ENCODE results near the gene CDH13. TPM values are rescaled to one million over a fixed set of nuclear protein-coding genes. Genes with fewer than 3 reads are reported as not detected.

The CDH13 gene
- total RNA-seq, 4 donors from 2014 or later = 12.5 to 35.9 (median 22.1) TPM

DNA sequence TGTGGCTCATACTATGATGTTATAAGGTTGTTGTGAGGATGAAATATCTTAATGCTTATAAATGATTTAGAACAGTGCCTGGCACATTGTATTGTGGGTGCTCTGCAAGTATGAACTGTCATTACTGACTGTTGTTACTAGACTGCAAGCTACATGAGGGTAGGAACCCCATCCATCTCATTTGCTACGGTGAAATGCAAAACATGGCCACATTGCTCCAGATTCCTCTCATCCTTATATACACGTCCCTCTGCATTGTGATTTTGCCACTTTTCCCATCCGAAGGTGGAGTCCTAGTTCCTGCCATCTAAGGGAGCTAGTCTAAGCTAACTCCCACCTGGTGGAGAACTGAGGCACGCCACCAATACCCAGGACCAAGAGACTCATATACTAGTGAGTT, 1210.8 kb downstream of the CDH13 start:
- ATAC-seq (ENCODE audit: low FRiP score) (no peak), DNase-seq (ENCODE audit: low spot score) (no peak)
- TF ChIP-seq, protein P1, sequence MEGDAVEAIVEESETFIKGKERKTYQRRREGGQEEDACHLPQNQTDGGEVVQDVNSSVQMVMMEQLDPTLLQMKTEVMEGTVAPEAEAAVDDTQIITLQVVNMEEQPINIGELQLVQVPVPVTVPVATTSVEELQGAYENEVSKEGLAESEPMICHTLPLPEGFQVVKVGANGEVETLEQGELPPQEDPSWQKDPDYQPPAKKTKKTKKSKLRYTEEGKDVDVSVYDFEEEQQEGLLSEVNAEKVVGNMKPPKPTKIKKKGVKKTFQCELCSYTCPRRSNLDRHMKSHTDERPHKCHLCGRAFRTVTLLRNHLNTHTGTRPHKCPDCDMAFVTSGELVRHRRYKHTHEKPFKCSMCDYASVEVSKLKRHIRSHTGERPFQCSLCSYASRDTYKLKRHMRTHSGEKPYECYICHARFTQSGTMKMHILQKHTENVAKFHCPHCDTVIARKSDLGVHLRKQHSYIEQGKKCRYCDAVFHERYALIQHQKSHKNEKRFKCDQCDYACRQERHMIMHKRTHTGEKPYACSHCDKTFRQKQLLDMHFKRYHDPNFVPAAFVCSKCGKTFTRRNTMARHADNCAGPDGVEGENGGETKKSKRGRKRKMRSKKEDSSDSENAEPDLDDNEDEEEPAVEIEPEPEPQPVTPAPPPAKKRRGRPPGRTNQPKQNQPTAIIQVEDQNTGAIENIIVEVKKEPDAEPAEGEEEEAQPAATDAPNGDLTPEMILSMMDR (IDR thresholded peaks at IDR 0.05) = no peak

DNA sequence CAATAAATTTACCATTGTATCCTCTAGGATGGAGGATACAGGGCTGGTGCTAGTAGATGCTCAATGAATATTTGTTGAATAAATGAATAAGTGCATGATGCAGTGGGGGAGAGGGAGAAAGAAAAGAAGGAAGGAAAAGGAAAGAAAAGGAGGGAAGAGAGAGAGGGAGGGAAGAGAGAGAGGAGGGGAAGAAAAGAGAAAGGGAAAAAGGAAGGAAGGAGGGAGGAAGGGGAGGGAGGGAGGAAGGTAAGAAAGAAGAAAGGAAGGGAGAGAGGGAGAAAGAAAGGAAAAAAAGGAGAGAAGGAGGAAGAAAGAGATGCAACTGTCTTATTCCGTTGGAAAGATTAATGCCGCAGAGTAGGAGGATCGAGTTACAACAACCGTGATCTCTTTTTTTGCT, 1211.4 kb downstream of the CDH13 start:
- ATAC-seq (ENCODE audit: low FRiP score) = no peak

DNA sequence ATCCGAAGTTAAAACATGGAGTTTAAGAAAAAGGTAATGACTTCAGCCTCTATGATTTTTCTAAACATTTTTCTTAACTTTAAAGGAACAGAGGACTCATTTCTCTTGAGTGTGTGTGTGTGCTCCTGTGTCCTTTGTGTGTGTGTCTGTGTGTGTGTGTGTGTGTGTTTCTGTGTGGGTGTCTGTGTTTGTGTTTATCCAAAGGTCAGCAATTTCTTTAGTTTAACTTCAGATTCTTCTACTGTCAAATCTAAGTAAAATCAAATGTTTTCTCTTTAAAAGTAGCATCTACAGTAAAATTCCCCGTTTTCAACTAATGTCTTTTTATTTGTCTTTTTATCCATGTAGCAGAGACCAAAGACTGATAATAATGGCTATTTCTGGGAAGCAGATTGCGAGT, 1212.8 kb downstream of the CDH13 start:
- ATAC-seq (ENCODE audit: low FRiP score) (no peak), DNase-seq (ENCODE audit: low spot score) (no peak)
- TF ChIP-seq, protein P1 (IDR thresholded peaks at IDR 0.05) = no peak

More for the DNA sequence above, 1211.4 kb downstream of the CDH13 start:
- TF ChIP-seq, protein P1 (IDR thresholded peaks at IDR 0.05) = no peak
- no peak for DNase-seq (ENCODE audit: low spot score)

DNA sequence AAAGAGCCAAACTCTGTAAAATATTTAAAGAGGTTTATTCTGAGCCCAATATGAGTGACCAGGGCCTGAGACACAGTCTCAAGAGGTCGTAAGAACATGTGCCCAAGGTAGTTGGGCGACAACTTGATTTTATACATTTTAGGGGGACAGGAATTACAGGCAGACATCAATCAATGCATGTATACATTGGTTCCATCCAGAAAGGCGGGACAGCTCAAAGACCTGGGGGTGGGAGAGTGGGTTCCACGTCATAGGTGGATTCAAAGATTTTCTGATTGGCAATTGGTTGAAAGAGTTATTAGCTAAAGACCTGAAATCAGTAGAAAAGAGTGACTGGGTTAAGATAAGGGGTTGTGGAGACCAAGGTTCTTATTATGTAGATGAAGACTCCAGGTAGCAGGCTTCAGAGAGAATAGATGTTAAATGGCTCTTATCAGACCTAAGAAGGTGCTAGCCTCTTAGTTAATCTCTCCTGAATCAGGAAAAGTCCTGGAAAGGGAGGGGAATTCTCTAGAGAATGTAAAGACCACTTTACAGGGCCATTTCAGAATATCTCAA, 1213.4 kb downstream of the CDH13 start:
- DNase-seq (ENCODE audit: low spot score) (no peak), ATAC-seq (ENCODE audit: low FRiP score) (no peak)
- TF ChIP-seq, protein P1 (IDR thresholded peaks at IDR 0.05) = no peak

DNA sequence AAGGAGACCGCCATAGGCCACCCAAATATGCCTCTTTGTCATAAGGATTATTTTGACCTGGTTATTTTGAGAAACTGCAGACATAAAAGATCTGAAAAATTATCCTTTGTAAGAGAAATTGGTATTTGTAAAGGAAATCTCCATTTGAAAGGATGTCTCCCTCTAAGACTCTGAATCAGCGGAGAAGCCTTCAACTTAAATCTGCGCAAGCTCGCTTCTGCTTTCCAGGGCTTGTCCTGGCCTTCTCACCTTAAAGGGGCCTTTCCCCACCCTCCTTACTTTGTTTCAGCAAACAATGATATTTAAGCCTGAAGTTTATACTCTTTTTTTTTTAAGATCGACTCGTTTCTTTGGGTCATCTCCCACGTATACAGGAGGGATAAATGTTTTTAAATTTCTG, 1215.5 kb downstream of the CDH13 start:
- DNase-seq (ENCODE audit: low spot score) (no peak), ATAC-seq (ENCODE audit: low FRiP score) (no peak)
- TF ChIP-seq, protein P1 (IDR thresholded peaks at IDR 0.05) = no peak

DNA sequence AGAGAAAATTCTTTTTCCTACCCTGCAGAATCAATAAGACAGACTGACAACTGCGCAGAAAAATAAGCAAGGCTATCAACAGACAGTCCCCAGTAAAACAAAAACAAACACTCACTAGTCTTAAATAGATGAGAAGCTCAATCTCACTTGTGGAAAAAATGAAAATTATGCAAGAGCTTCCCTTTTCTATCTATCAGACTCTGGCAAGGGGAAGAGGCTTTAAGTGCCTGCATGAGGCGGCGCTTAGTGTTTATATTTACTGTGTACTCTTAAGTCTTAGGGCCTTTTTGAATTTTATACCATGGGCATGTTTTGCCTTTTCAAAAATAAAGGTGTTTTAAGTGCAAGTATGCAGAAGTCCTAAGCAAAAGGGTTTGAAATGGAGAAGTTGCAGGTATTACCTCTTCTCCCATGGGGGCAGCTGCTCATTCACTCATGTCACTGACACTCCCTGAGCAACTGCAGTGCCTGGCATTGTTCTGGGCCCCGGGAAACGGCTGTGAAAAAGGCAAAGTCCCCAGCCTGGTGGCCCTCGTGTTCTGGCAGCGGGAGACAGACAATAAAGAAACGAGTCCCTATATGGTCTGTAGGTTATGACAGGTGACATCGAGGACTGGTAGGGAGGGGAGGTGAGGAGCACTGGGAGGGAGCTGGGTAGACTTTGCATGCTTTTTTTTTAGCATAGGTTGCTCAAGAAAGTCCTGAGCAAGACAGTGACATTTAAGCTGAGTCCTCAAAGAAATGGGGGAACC, 1216.2 kb downstream of the CDH13 start:
- TF ChIP-seq, protein P1 (IDR thresholded peaks at IDR 0.05) = no peak
- DNase-seq (ENCODE audit: low spot score) (no peak), ATAC-seq (ENCODE audit: low FRiP score) (no peak)

DNA sequence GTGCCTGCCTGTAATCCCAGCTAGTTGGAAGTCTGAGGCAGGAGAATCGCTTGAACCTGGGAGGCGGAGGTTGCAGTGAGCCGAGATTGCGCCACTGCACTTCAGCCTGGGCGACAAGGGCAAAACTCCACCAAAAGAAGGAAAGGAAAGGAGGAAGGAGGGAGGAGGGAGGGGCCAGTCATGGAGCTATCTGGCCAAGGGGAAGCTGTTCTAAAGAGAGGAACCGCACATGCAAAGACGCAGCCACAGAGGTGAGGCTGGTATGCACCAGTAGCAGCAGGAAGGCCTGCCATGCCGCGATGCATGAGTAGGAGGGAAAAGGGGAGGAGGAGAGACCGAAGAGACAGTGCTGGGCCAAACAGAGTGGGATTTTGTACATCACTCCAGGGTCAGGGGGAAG, 1216.9 kb downstream of the CDH13 start:
- ATAC-seq (ENCODE audit: low FRiP score) = no peak
- TF ChIP-seq, protein P1 (IDR thresholded peaks at IDR 0.05) = no peak
- no peak for DNase-seq (ENCODE audit: low spot score)
